ENCODE results near the gene MXI1. TPM values are rescaled to one million over a fixed set of nuclear protein-coding genes. Genes with fewer than 3 reads are reported as not detected.

The MXI1 gene
- total and polyA plus RNA-seq, 2 donors (not counting 1 experiment from before 2014, with no cell fraction given) = 12.0 to 32.4 TPM

- no peak overlapping the region for H3K27ac Mint-ChIP-seq
- intact Hi-C loops (cut with micrococcal nuclease) = no loop called here
- Histone ChIP-seq H3K79me2 (ENCODE audit: control insufficient read depth, insufficient read depth, low read length) (no peaks in the 10 kb centered on the region), H4K20me1 (ENCODE audit: control insufficient read depth, insufficient read depth, low read length, poor library complexity, severe bottlenecking) (no peaks in the 10 kb centered on the region), H3K4me2 (replicated peaks; ENCODE audit: low read depth, low read length, poor library complexity, severe bottlenecking) (no peak overlapping the region), H3K4me1 (ENCODE audit: control insufficient read depth in 2 of 2, insufficient read depth in 2 of 2, low read length in 2 of 2) (peaks cover 5 to 14% of the 10 kb centered on the region in 2 donors), H3K27ac (ENCODE audit: low read length in 2 of 2) (no peak overlapping the region), H2AFZ (ENCODE audit: insufficient read depth, low read depth, low read length, poor library complexity, severe bottlenecking) (no peak overlapping the region), H3K9ac (ENCODE audit: low read length) (no peak overlapping the region), H3K4me3 (ENCODE audit: control extremely low read depth in 1 of 5, extremely low read depth in 1 of 5, insufficient read depth in 1 of 5, low read depth in 2 of 5, low read length in 4 of 5) (no peak overlapping the region), H3K27me3 (replicated peaks in 1 of 4; ENCODE audit: control extremely low read depth in 1 of 4, control insufficient read depth in 3 of 4, insufficient read depth in 4 of 4, low read length in 3 of 4) (peaks cover 1 to 59% (median 25%) of the 10 kb centered on the region in 4 experiments), H3K36me3 (replicated peaks in 1 of 2; ENCODE audit: control extremely low read depth in 1 of 2, control insufficient read depth in 1 of 2, extremely low read depth in 1 of 2, insufficient read depth in 2 of 2, low read length in 1 of 2) (no peaks in the 10 kb centered on the region), H3K9me3 (ENCODE audit: control extremely low read depth in 1 of 3, control insufficient read depth in 2 of 3, insufficient read depth in 1 of 3, low read length in 2 of 3) (peaks cover 0 to 3% (median 2%) of the 10 kb centered on the region in 3 donors)
- no peaks in the 10 kb centered on the region for H3K9me3 Mint-ChIP-seq (ENCODE audit: insufficient read depth)
- ATAC-seq (ENCODE audit: low read depth) (no peak), DNase-seq (no peak)
- peaks cover 41% of the 10 kb centered on the region for H3K27me3 Mint-ChIP-seq
- 95% methylated on average over 2 of the region's 5 CpGs for WGBS (ENCODE audit: insufficient coverage)
- H3K4me1 Mint-ChIP-seq = peaks cover 11% of the 10 kb centered on the region
- no peak overlapping the region for H3K4me3 Mint-ChIP-seq
- no peak for TF ChIP-seq CTCF (IDR thresholded peaks at IDR 0.05)
- ChIA-PET CTCF (no interaction called here), POLR2A (interaction anchor here (0.5 to 0.6 kb wide), 2 partner anchors 10 to 31 kb away, joined by 5 to 12 read pairs; no protein-coding TSS in a partner anchor)
Measured at GRCh38 chr10:110163192-110163773, 44.1 kb upstream of the MXI1 start.

DNA sequence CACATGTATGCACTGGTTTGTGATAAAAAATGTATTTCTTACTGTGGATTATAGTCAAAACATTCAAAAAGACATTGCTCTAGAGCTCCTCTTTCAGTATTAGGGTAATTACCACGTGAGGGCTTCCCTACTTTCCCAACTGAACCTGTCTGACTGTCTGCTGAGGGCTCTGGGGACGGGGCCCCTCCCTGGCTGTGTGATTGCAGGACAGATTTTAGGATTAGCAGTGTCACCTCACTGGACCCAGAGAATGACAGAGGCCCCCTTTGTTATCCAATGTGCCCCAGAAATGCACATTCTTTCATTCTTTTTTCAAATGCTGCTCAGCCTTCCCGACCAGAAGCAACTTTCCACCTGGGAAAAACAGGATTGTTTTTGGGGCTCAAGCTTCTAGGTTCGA, 43.6 kb upstream of the MXI1 start:
- no peaks in the 10 kb centered on the region for H4K20me1 ChIP-seq (ENCODE audit: control insufficient read depth, insufficient read depth, low read length, poor library complexity, severe bottlenecking)
- H3K36me3 ChIP-seq (replicated peaks in 1 of 2; ENCODE audit: control extremely low read depth in 1 of 2, control insufficient read depth in 1 of 2, extremely low read depth in 1 of 2, insufficient read depth in 2 of 2, low read length in 1 of 2) = no peaks in the 10 kb centered on the region
- DNase-seq (no peak), ATAC-seq (ENCODE audit: low read depth) (no peak)
- H3K27ac Mint-ChIP-seq = no peak overlapping the region
- POLR2A ChIA-PET = interaction anchor here (0.6 kb wide), 1 partner anchor 31 kb away, joined by 12 read pairs; no protein-coding TSS in a partner anchor
- no peak overlapping the region for H3K27ac ChIP-seq (ENCODE audit: low read length in 2 of 2)
- no peak overlapping the region for H3K4me3 ChIP-seq (ENCODE audit: control extremely low read depth in 1 of 5, extremely low read depth in 1 of 5, insufficient read depth in 1 of 5, low read depth in 2 of 5, low read length in 4 of 5)
- peaks cover 10 to 19% of the 10 kb centered on the region in 2 donors for H3K4me1 ChIP-seq (ENCODE audit: control insufficient read depth in 2 of 2, insufficient read depth in 2 of 2, low read length in 2 of 2)
- H3K9me3 Mint-ChIP-seq (ENCODE audit: insufficient read depth) = no peaks in the 10 kb centered on the region
- intact Hi-C loops (cut with micrococcal nuclease) = no loop called here
- H3K4me2 ChIP-seq (replicated peaks; ENCODE audit: low read depth, low read length, poor library complexity, severe bottlenecking) = no peak overlapping the region
- H3K9me3 ChIP-seq (ENCODE audit: control extremely low read depth in 1 of 3, control insufficient read depth in 2 of 3, insufficient read depth in 1 of 3, low read length in 2 of 3) = peaks cover 0 to 3% (median 2%) of the 10 kb centered on the region in 3 donors
- peaks cover 0 to 59% (median 25%) of the 10 kb centered on the region in 4 experiments for H3K27me3 ChIP-seq (replicated peaks in 1 of 4; ENCODE audit: control extremely low read depth in 1 of 4, control insufficient read depth in 3 of 4, insufficient read depth in 4 of 4, low read length in 3 of 4)
- H3K4me1 Mint-ChIP-seq = peaks cover 13% of the 10 kb centered on the region
- CTCF ChIA-PET = interaction anchor here (1.3 kb wide), 1 partner anchor 26 kb away, joined by 3 read pairs; no protein-coding TSS in a partner anchor
- WGBS (ENCODE audit: insufficient coverage) = 56% methylated on average over 4 of the region's 4 CpGs
- H3K79me2 ChIP-seq (ENCODE audit: control insufficient read depth, insufficient read depth, low read length) = no peaks in the 10 kb centered on the region
- TF ChIP-seq CTCF (IDR thresholded peaks at IDR 0.05) (no peak), EZH2 (IDR thresholded peaks at IDR 0.05; ENCODE audit: borderline replicate concordance, insufficient read depth, low read depth, low read length, poor library complexity, severe bottlenecking) (no peak)
- H3K9ac ChIP-seq (ENCODE audit: low read length) = no peak overlapping the region
- H2AFZ ChIP-seq (ENCODE audit: insufficient read depth, low read depth, low read length, poor library complexity, severe bottlenecking) = no peak overlapping the region
- H3K4me3 Mint-ChIP-seq = no peak overlapping the region
- peaks cover 43% of the 10 kb centered on the region for H3K27me3 Mint-ChIP-seq
